CD4-positive, alpha-beta T cell treated with Interleukin-17A for 1 hour (primary cell): ENCODE results near the gene TADA3.

Source experiments
- DNase-seq: peaks from one replicate; pipeline ENCODE4 v3.0.0-alpha.2; 2020

TADA3 gene

DNA sequence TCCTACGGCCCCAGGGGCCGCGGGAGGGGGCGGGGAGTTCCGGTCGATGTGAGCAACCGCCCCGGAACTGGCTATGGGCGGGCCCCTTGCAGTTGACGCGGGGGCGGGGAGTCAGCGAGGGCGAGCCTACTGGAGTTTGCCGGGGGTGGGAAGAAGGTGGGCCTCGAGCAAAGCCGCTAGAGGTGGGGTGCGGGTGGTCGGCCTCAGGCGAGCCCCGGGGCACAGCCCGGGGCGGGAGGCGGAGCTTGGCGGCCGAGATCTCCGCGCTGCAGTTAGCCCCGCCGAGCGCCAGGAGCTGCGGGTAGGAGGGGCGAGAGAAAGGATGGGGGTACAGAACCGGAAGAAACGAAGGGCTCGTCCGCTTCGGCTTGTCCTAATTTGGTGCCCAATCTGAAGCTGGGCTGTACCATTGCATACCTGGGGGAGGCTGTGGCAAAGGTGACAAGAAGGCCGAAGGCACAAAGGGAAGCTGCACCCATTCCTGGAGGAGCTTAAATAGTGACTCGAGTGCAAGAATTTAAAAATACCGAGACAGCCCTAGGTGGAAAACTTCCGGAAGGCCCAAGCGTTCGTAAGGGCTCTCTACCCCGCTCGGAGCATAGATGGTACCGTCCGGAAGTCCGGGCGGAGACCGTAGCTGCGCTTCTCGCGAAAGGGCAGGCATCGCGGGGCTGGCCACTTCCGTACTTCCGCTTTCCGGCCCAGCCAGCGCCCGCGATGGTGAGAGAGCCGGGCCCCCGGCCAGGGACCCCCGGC, at the start of gene TADA3, which contains the start of gene ARPC4:
Gene TADA3 (minus strand): TSS at position 69 of the 756 bp plus-strand sequence. CDS start 1,007 bp downstream, outside the sequence.
Gene ARPC4 (plus strand): TSS at position 678 of the 756 bp plus-strand sequence. CDS start 40 bp downstream, at position 718.
- DNase-seq: peak; percentile 94

DNA sequence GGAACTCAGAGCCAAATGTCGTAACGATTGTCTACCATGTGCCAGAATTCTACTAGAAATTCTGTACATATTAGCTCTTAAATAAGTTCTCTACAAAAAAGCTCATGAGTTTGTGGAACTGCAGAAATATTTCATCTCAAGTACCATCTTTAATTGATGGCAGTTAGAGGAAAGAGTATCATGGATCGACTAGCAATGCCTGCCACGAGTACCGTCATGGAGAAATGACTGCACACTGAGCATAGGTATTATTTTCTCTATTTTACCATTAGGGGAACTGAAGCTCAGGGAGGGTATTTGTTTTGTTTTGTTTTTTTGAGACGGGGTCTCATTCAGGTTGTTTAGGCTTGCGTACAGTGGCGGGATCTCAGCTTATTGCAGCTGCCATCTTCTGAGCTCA, 48.7 kb upstream of the TADA3 start:
- DNase-seq: no peak

DNA sequence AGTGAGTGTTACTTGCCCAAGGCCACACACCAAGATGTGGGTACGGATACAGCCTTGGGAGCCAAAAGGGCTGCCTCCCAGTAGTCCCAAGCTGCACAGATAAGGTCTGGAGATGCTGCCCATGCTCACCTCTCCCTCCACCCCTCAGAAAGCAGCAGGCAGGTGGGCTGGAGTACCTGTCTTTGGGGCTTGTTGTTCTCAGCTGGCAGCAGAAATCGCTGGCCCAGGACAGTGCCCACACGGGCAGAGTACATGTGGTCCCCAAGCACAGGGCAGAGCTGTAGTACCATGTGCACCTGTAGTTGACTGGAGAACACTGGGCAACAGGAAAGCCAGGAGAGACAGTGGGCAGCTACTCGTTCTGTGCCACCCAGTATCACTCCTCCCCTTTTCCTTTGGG, 46.6 kb upstream of the TADA3 start:
- no peak for DNase-seq

GRCh38 chr3:9837701-9838582, 45.7 kb upstream of the TADA3 start:
- no peak for DNase-seq

GRCh38 chr3:9834520-9835380, 42.5 kb upstream of the TADA3 start:
- no peak for DNase-seq

- no peak for DNase-seq
These were observed 40.8 kb upstream of the TADA3 start for GRCh38 chr3:9833078-9833477.

- no peak for DNase-seq
These were observed 39.0 kb upstream of the TADA3 start for GRCh38 chr3:9831253-9831652.

DNA sequence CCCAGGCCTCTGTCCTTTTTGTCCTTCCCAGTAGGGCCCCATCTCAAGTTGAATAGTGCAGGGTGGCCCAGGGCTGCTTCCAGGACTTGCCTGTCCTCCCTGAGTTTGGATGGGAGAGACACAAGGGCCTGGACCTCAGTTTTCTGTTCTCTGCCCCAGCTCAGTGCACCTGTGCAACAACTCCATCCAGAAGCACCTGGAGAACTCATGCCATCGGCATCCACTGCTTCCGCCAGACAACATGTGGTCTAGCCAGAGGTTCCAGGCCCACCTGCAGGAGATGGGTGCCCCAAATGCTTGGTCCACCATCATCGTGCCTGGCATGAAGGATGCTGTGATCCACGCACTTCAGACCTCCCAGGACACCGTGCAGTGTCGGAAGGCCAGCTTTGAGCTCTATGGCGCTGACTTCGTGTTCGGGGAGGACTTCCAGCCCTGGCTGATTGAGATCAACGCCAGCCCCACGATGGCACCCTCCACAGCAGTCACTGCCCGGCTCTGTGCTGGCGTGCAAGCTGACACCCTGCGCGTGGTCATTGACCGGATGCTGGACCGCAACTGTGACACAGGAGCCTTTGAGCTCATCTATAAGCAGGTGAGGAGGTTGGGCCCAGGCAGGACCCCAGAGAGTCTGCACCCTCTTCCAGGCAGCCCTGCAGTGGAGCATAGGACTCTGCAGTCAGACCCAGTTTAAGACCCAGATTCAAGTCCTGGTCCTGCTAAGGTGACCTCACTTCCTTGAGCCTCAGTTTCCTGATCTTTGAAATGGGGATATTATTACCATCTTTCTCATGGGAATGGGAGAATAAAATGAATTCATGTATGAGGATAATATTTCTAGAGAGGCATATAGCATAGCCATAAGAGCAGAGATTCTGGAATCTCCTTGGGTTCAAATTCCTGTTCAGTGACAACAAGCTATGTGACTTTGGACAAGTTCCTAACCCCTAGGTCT, 36.8 kb upstream of the TADA3 start:
- no peak for DNase-seq

- peak; percentile 36 for DNase-seq
These were observed 34.7 kb upstream of the TADA3 start for GRCh38 chr3:9826815-9827573.

- DNase-seq: no peak
These were observed 33.3 kb upstream of the TADA3 start for GRCh38 chr3:9825451-9826040.

DNA sequence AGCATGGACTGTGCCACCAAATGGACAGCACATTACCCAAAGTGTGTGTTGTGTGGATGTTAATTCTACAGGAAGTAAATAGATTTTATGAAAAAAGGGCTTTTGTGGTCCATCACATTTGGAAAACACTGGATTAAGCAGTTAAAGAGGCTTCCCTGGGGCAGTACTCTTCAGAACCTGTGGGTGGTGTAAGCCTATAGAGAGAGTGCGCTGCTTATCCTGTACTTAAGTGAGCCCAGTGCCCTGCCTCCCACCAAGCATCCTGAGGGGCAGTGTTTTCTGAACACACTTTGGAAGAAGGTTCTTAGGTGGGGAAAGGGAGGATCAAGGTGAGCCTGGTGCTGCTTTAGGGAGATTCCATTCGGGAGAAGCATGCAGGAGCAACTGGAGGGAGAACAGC, 28.7 kb upstream of the TADA3 start:
- no peak for DNase-seq

DNA sequence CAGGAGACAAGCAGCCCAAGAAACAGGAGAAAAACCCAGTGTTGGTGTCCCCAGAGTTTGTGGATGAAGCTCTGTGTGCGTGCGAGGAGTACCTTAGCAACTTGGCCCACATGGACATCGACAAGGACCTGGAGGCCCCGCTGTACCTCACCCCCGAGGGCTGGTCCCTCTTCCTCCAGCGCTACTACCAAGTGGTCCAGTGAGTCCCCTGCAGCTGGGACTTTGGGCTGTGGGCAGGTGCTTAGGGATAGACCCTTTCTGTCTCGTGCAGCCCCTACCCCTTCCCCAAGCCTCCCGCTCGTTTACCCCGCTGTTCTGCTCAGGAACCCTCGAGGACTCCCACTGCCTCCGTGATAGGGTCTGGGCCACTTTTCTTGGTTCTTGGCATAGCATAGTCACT, 28.3 kb upstream of the TADA3 start:
- no peak for DNase-seq

DNA sequence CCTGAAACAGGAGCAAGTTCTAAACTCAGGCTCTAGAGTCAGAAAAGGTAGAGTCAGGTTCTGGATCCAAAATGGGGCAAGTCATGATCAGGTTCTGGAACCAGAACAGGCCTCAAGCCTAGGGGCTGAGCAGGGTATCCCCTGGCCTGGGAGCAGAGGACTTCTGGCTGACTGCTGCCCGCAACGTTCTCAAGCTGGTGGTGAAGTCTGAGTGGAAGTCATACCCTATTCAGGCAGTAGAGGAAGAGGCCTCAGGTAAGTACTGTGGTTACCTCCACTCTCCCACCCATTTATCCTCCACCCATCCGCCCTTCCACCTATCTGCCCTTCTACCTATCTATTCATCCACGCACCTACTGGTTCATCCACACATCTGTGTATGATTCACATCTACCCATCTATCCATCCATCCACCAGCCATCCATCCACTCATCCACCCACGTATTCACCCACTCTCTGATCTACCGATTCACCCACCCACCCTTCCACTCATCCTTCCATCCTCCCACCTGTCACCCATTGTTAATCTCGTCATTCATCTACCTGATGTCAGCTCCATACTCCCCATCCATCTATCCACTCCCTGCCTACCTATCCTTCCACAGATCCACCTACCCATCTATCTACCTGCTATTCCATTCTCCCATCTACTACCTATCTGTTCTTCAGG, 26.5 kb upstream of the TADA3 start:
- DNase-seq: no peak

DNA sequence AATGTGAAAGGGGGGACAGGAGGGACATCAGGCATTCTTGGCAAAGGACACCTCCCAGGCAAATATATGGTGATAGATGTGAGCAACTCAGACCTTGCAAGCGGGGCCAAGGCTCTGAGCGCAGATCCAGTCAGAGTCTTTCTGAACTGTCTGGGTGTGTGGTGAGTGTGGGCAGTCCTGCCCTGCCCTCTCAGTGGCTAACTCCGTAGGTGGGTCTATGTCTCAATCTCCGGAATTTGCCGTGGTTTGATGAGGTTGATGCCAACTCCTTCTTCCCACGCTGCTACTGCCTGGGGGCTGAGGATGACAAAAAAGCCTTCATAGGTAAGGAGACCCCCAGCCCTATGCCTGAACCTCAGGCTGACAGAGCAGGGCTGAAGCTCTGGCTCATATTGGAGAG, 25.2 kb upstream of the TADA3 start:
- no peak for DNase-seq

- no peak for DNase-seq
These were observed 23.7 kb upstream of the TADA3 start for GRCh38 chr3:9815986-9816385.

- DNase-seq: no peak
These were observed 20.7 kb upstream of the TADA3 start for GRCh38 chr3:9812870-9813483.

GRCh38 chr3:9810846-9811245, 18.6 kb upstream of the TADA3 start:
- no peak for DNase-seq

DNA sequence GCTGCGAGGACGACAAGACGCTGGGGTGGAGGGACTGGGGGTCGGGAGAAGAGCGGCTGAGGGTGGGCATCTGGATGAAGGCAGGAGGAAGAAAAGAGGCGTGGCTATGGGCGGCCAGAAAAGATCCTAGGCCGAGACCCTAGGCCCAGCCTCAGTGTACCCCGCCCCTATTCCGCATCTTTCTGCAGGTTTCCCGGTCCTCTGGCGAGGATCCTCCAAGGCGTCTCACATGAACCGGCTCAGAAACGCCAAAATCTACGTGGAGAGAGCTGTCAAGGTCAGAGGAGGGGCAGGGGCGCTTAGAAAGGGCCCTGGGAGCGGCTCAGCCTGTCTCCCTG, 18.1 kb upstream of the TADA3 start:
- DNase-seq: no peak

GRCh38 chr3:9809615-9810432, 17.6 kb upstream of the TADA3 start, which contains the start of gene TTLL3:
TTLL3 (plus strand) TSS chr3:9810262; CDS start chr3:9810662, 400 bp downstream.
- peak; percentile 41 for DNase-seq
